ENCODE results near the gene TMTC2. TPM values are rescaled to one million over a fixed set of nuclear protein-coding genes. Genes with fewer than 3 reads are reported as not detected.
"Not testable (repeated sequence)": the region's sequence is repeated elsewhere in the genome, so short reads cannot be mapped to it uniquely, and the experiment has no call there.

TMTC2 gene
- polyA plus RNA-seq, 1 donor from 2014 or later = 20.6 TPM

GRCh38 chr12:83113945-83114344, 427.2 kb downstream of the TMTC2 start:
- Histone ChIP-seq H3K27ac (ENCODE audit: low read length) (peak overlapping the region; percentile 15), H3F3A (ENCODE audit: insufficient read depth, low read length, poor library complexity, severe bottlenecking) (no peaks in the 10 kb centered on the region)

GRCh38 chr12:83114966-83115365, 428.3 kb downstream of the TMTC2 start:
- no peaks in the 10 kb centered on the region for H3K79me2 ChIP-seq (replicated peaks; ENCODE audit: insufficient read depth, low read length)
- no peak overlapping the region for H3K27ac ChIP-seq (ENCODE audit: low read length)
- H3K4me3 ChIP-seq (ENCODE audit: low read length) = no peak overlapping the region
- no peaks in the 10 kb centered on the region for H3K9me2 ChIP-seq (ENCODE audit: insufficient read depth, low read length)
- TF ChIP-seq SMC3 (conservative IDR thresholded peaks at IDR 0.05; ENCODE audit: poor library complexity) (no peak), MXI1 (conservative IDR thresholded peaks at IDR 0.05; ENCODE audit: poor library complexity, severe bottlenecking) (no peak), CTCF (IDR thresholded peaks at IDR 0.05; ENCODE audit: poor library complexity, severe bottlenecking) (no peak), RAD21 (conservative IDR thresholded peaks at IDR 0.05) (no peak), EP300 (conservative IDR thresholded peaks at IDR 0.05; ENCODE audit: poor library complexity, severe bottlenecking) (no peak), POLR2AphosphoS5 (IDR thresholded peaks at IDR 0.05) (no peak), TAF1 (IDR thresholded peaks at IDR 0.05; ENCODE audit: low read depth) (no peak), EZH2 (IDR thresholded peaks at IDR 0.05; ENCODE audit: borderline replicate concordance, insufficient read depth, low read length, poor library complexity, severe bottlenecking) (no peak), REST (IDR thresholded peaks at IDR 0.05; ENCODE audit: borderline replicate concordance) (no peak)
- no peak overlapping the region for H3K4me2 ChIP-seq (ENCODE audit: low read length)
- no peaks in the 10 kb centered on the region for H3K36me3 ChIP-seq (ENCODE audit: insufficient read depth, low read length)
- H2AFZ ChIP-seq (ENCODE audit: low read depth, low read length) = no peak overlapping the region
- no peak overlapping the region for H3K9ac ChIP-seq (ENCODE audit: low read length)
- no peaks in the 10 kb centered on the region for H4K20me1 ChIP-seq (ENCODE audit: insufficient read depth)
- no peaks in the 10 kb centered on the region for H3K27me3 ChIP-seq (ENCODE audit: insufficient read depth, low read depth, low read length)
- no peaks in the 10 kb centered on the region for H3F3A ChIP-seq (ENCODE audit: insufficient read depth, low read length, poor library complexity, severe bottlenecking)
- no peaks in the 10 kb centered on the region for H3K9me3 ChIP-seq (ENCODE audit: low read length)

More at GRCh38 chr12:83113945-83114344, 427.2 kb downstream of the TMTC2 start:
- no peak overlapping the region for H3K9ac ChIP-seq (ENCODE audit: low read length)
- H3K4me2 ChIP-seq (ENCODE audit: low read length) = no peak overlapping the region
- H3K79me2 ChIP-seq (replicated peaks; ENCODE audit: insufficient read depth, low read length) = no peaks in the 10 kb centered on the region
- H3K36me3 ChIP-seq (ENCODE audit: insufficient read depth, low read length) = no peaks in the 10 kb centered on the region
- H4K20me1 ChIP-seq (ENCODE audit: insufficient read depth) = no peaks in the 10 kb centered on the region
- H3K4me3 ChIP-seq (ENCODE audit: low read length) = no peak overlapping the region
- no peaks in the 10 kb centered on the region for H3K9me2 ChIP-seq (ENCODE audit: insufficient read depth, low read length)
- no peak overlapping the region for H2AFZ ChIP-seq (ENCODE audit: low read depth, low read length)
- no peaks in the 10 kb centered on the region for H3K9me3 ChIP-seq (ENCODE audit: low read length)
- TF ChIP-seq POLR2AphosphoS5 (IDR thresholded peaks at IDR 0.05) (no peak), TAF1 (IDR thresholded peaks at IDR 0.05; ENCODE audit: low read depth) (no peak), EZH2 (IDR thresholded peaks at IDR 0.05; ENCODE audit: borderline replicate concordance, insufficient read depth, low read length, poor library complexity, severe bottlenecking) (no peak), SMC3 (conservative IDR thresholded peaks at IDR 0.05; ENCODE audit: poor library complexity) (no peak), RAD21 (conservative IDR thresholded peaks at IDR 0.05) (no peak), CTCF (IDR thresholded peaks at IDR 0.05; ENCODE audit: poor library complexity, severe bottlenecking) (no peak), MXI1 (conservative IDR thresholded peaks at IDR 0.05; ENCODE audit: poor library complexity, severe bottlenecking) (no peak)
- no peaks in the 10 kb centered on the region for H3K27me3 ChIP-seq (ENCODE audit: insufficient read depth, low read depth, low read length)

GRCh38 chr12:83117926-83118325, 431.2 kb downstream of the TMTC2 start:
- H3K9ac ChIP-seq (ENCODE audit: low read length); H3K4me3 ChIP-seq (ENCODE audit: low read length); H2AFZ ChIP-seq (ENCODE audit: low read depth, low read length): not testable (repeated sequence)

More at GRCh38 chr12:83117926-83118325, 431.2 kb downstream of the TMTC2 start:
- not testable (repeated sequence) for H3K27me3 ChIP-seq (ENCODE audit: insufficient read depth, low read depth, low read length); H4K20me1 ChIP-seq (ENCODE audit: insufficient read depth); H3F3A ChIP-seq (ENCODE audit: insufficient read depth, low read length, poor library complexity, severe bottlenecking); H3K9me3 ChIP-seq (ENCODE audit: low read length); H3K36me3 ChIP-seq (ENCODE audit: insufficient read depth, low read length); H3K4me2 ChIP-seq (ENCODE audit: low read length); H3K9me2 ChIP-seq (ENCODE audit: insufficient read depth, low read length); H3K27ac ChIP-seq (ENCODE audit: low read length); H3K79me2 ChIP-seq (replicated peaks; ENCODE audit: insufficient read depth, low read length)
